Ureter (tissue), 1 donor: ENCODE results near the gene ZIC4. TPM values are rescaled to one million over a fixed set of nuclear protein-coding genes. Genes with fewer than 3 reads are reported as not detected.

Experiments used
- DNase-seq: peaks from one replicate; pipeline ENCODE4 v3.0.0-alpha.2; 2020; ENCODE audit warnings: low spot score
- total RNA-seq: library from RNA; stranded (reverse); gene quantifications from one replicate; pipeline ENCODE4 v1.2.4, GENCODE V29; 2023
- donor health status: DM: yes; HTN: yes; CAD: no.

The ZIC4 gene
- total RNA-seq, 1 donor from 2014 or later: not detected

- DNase-seq: no peak
Measured at GRCh38 chr3:147391781-147392624, 14.3 kb downstream of the ZIC4 start.

DNA sequence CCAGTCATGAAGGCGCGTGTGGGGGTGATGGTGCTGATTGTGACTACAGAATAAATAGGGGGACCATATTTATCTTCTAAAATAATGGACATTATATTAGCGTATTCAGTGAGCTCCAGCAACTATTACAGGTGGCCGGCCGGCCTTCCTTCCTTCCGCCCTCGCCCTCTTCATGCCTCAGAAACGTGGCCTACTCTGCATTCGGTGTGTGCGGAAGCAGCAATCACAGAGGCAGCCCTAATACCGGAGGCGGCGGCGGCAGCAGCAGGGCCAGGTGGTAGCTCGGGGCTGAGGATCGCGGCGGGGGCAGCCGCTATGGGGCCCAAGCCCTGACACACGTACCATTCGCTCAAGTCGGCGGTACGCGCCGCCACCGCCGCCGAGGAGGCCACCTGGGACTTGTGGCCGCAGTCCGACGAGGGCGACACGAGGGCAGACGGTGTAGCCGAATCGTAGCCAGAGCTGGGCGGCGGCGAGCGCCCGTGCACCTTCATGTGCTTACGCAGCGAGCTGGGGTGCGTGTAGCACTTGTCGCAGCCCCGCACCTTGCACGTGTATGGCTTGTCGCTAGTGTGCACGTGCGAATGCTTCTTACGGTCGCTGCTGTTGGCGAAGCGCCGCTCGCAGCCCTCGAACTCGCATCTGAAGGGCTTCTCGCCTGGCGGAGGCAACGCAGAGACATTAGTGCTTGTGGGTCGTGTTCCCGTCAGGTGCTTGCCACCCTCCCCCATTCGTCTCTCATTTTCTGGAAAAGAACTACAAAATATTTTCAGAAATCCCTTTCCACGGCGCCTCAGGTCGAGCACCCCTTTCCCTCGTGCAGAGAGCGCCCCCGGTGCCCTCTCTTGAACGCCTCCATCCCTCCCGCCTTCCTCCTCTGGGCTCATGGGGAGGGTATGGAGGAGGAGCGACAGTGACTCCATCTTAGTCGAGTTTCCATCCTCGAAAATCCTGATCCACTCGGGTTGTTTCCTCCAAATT, 15.5 kb downstream of the ZIC4 start:
- no peak for DNase-seq

DNA sequence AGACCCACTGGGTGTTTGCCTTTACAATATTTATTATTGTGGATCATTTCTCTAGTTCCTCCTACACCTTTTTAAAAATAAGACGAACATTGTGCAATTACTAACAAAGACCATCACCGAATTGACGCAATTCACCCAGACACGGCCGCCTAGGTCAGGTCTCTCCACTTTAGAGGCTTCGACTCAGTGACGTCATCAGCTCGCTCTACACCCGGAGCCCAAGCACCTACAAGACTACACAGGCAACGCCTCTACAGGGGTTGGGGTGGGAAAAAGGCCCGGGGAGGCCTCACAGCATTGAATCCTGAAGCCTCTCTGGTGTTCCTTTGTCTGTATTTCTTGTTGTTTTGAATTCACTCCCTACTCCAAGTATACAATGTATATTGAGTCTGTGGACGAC, 16.6 kb downstream of the ZIC4 start:
- DNase-seq: no peak

GRCh38 chr3:147388700-147389580, 17.4 kb downstream of the ZIC4 start:
- no peak for DNase-seq

GRCh38 chr3:147387885-147388699, 18.3 kb downstream of the ZIC4 start:
- DNase-seq: no peak

DNA sequence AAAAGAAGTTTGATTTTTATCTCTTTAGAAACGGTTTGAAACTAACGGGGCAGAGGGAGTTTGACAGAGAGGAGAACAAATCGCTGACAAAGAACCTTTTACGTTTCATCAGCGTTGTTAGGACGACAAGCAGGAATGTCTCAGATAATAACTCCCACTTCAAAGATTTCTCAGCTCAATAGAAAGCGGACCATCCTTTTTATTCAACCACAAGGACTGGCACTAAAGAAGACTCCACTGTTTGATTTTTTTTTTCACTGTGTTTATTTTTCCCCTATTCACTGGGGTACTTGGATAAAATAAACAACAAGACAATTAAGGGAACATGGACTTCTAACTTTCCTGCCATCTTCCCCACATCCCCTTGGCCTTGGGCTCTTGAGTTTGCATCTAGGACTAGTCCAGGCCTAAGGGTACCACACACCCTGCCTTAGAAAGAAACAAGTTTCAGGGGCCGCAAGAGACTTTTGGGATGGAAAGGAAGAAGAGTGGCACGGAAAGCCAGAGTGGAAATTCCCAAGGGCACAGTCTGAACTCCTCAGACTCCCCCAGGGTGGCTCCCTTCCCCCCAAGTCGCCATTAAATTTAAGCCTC, 19.0 kb downstream of the ZIC4 start:
- no peak for DNase-seq

DNA sequence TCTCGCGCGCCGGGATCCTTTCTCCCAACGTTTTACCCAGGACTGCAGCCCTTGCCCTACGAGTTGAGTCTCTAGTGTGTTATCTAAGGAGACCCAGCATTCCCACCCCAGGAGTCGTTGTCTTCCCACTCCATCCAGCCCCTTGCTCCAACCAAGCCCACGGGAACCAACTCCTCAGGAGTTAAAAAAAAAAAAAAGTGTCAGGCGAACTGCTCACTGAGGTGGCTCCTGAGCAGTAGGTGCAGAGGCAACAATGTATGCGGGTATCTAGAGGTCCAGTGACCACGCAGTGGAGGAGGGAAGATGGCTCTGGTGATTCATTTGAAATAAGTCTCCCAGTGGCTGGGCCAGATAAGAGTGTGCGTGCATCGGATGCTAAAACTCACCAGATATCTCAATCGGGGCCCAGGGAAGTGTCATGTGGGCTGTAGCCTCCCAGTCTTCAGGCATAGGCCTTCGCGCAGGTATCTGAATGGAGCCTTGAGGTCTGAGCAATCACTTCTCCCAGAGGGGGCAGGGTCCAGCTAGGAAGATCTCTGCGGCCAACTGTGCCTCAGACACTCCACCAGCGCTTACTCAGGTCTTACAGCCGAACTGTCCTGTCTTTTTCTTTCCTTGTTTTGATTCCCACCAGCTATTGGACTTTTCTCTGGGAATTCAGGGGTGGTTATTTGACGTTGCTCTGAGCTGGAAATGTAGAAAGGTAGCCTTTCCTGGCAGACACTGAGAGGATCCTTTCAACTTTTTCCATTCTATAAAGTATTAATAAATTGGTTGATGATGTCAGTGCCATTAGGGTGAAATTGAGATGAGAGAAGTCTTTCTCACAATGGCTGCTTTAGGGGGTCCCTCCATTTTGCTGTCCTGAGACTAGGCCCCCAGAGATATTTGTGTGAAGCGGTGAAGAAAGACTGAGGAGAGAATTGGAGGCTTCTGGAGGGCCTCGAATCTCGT, 21.0 kb downstream of the ZIC4 start:
- DNase-seq: no peak

DNA sequence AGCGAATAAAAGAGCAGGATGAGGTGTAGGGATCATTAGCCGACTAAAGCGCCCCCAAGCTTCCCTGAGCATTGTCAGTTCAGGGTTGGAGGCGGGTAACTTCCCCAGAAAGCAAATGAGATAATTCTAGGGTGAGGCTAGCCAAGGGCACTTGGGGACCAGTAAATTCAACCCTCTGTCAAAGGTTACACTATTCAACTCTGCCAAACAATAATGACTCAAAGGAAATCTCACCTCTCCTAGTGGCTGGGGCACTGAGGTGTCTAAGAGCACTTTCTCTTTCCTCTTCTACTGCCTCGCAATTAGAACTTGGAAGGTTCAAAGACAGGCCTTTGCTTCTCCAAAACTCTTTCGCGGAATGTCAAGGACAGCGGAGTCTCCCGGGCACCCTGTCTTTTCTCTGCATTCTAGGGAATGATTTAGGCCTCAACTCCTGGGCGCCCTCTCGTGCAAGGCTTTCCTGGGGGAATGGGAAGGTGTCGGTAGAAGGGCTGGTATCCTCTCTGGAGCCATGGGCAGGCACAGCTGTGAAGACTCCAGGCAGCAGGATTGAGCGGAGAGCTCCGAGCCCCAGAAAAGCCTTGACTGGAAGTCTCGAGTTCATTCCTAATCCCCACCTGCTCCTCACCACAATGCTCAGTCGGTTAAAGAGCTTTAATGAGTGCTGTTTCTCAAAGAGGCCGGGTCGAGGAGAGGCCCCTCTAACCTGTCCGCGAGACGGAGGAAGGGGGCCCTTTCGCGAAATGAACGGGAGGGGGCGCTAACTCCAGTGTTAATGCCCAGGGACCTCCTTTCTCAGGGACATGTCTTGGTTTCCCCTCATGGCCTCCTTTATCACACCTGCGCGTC, 21.9 kb downstream of the ZIC4 start:
- DNase-seq: no peak

DNA sequence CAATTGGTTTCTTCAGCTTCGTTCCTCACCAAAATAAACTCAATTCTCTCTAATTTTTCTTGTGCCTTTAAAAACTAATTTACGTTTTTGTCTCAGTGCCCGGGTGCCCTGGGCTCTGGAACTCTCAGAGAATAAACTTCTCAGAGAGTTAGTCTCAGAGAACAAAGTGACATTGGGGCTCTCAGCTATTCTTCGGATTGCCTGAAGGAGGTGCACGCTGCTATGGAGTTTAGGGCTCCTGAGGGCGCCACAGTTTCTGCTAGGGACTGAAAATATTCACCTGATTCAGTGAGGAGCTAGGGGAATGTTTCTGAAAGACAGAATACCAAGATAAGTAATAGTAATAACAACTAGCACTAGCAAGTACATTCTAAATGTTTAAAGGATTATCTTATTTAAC, 22.7 kb downstream of the ZIC4 start:
- DNase-seq: no peak

- DNase-seq: no peak
Measured at GRCh38 chr3:147381596-147381995, 24.7 kb downstream of the ZIC4 start.

DNA sequence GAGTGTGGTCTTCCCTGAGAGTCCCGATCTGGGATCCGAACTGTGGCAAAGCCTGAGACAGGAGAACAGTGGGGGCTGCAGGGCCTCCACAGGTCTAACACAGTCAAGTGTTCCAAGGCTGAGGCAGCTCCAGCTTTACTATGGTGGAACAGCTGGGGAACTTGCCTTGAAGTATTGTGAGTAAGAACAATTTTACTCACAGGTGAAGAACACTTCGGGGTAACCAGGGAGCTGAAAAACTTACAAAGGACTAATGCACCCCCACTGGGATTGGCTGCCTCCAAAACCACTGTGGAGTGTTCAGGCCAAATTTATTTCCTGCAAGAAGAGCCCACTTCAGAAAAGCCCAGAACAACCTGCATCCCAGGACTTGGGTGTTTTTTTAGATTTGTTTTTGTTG, 25.4 kb downstream of the ZIC4 start:
- DNase-seq: no peak

DNA sequence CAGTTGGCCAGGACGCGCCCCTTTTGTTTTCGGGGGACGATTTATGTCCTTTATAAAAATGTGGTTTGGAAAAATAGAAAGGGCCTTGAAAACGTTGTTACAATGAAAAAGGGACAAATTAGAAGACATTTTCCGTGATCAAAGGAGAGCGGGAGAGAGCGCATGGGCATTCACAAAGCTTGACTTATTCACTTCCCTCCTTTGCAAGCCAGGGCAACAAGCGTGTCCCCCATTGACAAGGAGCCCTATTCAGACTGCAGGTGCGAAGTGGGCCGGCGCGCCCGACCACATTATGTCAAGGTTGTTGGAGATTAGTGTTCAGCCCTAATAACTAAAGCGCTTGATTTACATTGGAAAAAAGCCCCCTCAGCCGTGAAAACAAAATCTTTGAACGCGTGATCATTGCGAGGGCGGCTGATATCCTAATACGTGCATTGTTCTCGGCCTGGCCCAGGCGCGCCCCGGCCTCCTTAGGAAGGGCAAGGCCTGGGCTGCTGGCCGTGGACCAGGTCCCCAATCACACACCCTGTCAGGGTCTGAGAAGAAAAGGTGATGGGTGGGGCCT, 25.9 kb downstream of the ZIC4 start:
- no peak for DNase-seq

GRCh38 chr3:147379651-147380050, 26.7 kb downstream of the ZIC4 start:
- no peak for DNase-seq

DNA sequence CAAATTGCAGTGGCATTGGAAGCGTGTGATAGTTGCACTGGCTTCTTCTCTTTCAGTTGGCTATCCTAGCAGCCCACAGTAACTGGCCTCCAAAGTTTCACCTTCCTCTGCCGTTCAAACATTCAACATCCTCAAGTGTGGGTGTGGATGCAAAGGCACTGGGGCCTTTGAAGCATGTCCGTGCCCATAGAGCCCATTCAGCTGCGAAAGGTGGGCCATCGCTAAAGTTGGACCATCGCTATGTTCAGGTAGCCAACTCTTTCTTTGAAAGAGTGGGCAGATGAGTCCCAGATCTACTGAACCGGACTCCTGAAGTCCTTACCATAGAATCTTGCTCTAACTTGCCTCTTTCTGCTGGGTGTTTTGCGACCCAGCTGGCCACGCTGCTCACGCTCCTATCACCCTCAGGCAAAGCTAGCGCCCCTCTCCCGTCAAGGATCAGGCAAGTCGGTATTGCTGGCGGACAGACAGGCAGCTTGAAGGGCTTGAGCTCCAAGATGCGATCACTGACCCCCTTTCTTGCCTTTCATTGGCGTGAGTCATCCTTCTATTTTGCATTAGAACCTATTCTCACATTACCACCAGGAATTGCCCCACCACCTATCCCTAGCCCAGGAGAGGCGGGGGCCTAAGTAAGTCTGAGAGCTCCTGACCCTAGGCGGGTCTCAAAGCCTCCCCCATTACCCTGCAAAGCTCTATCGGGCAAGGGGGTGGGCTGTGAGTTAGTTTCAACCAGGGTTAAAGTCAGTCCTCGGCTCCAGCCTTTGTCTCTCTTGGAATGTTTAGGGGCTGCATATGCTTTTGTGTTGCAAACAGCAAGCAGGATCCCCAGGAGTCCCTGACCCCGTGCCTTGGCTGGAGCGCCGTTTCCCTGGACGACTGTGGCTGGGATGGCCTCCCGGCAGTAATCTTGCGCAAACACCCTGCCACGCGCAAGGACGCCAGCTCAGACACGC, 28.7 kb downstream of the ZIC4 start:
- DNase-seq: no peak

DNA sequence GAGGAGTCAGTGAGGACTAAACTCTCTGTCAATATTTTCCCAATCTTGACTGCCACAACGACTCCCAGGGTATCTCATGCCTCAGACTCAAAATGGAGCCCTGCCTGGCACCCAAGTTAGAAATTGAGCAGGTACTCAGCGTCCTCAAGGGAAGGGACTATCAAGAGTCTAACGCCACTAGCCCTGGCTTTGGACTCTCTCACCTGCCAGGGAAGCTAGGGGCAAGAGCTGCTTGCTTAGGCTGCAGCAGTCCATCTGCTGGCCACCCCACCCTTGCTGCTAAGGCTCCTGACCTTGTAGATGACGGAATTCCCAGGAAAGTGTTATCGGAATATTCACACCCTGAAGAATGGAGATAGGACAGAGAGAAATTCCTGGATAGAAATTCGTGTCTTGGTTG, 33.0 kb downstream of the ZIC4 start:
- no peak for DNase-seq

DNA sequence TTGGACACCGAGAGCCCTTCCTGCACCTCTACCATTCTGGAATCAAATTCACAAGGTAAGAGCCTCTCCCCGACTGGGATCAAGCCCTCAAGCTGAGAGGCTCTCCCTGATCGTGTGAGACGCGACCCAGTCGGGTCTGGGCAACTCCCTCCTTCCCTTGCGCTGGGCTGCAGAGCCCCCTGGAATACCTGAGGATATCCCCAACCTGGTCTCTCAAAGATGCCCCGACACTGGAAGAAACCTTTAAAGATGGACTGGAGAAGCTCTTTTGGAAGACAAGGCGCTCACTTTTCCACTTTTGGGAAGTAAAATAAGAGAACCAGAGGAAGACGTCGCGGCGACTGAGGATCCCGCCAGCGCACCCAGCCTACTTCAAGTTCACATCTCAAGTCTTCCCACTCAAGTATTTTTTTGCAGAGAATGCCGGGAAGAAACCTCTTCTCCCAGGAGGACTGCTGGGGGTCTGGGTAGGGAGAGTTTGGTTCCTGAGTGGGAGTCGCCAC, 33.8 kb downstream of the ZIC4 start:
- no peak for DNase-seq
